PFSK-1 (cell line): Measurements from ENCODE around the gene HAS3.

Source experiments
- FOXP2 ChIP-seq: optimal IDR thresholded peaks from 2 replicates; pipeline ENCODE3; 2011; ENCODE audit warnings: borderline replicate concordance, control low read depth, inconsistent platforms; ENCODE audit not compliant: insufficient read depth; ENCODE audit errors: extremely low read length, extremely low read depth
- POLR2AphosphoS5 ChIP-seq: IDR thresholded peaks from 2 replicates; pipeline ENCODE4 v1.6.1; 2012; ENCODE audit warnings: low read depth, mild to moderate bottlenecking, control low read depth, low read length, moderate library complexity
- SIN3A ChIP-seq: IDR thresholded peaks from 2 replicates; pipeline ENCODE4 v1.6.1; 2012; ENCODE audit warnings: mild to moderate bottlenecking, low read length, moderate library complexity, borderline replicate concordance; ENCODE audit not compliant: insufficient read depth
- TAF1 ChIP-seq: IDR thresholded peaks from 2 replicates; pipeline ENCODE4 v1.6.1; 2012; ENCODE audit warnings: low read length, control low read depth, borderline replicate concordance; ENCODE audit not compliant: insufficient read depth
- TF ChIP-seq, protein P1 (sequence below), 2 experiments: IDR thresholded peaks; 2 replicates each; pipeline versions ENCODE4 v1.6.1 to v1.8.0; 2011 to 2012; ENCODE audit warnings: low read depth in 2 of 2, low read length in 2 of 2, control low read depth in 1 of 2, inconsistent platforms in 1 of 2, mild to moderate bottlenecking in 1 of 2, moderate library complexity in 1 of 2; ENCODE audit not compliant: insufficient read depth in 1 of 2

Gene HAS3

DNA sequence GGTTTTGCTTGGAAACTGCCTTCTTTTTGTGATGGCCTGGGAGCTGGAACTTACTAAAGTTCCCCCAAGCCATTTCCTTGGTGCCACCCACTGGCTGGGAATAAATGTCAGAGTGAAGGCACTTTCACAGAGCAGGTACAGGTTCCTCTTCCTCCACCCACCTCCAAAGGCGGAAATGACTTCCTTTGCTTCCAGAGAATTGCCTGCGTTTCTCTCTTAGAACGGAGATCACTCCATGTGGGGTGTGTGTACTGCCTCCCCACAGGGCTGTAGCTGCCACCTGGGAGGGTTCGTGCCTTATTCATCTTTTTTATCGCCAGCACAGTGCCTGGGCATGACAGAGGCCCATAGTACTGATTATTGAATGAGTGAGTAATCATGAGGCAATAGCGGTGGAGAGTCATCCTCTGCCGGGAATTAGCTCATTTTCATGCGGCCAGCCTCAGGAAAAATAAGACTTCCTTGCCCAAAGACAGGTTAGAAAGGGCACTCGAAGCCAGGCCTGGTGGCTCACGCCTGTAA, 32.2 kb upstream of the HAS3 start:
- TF ChIP-seq, protein P1, sequence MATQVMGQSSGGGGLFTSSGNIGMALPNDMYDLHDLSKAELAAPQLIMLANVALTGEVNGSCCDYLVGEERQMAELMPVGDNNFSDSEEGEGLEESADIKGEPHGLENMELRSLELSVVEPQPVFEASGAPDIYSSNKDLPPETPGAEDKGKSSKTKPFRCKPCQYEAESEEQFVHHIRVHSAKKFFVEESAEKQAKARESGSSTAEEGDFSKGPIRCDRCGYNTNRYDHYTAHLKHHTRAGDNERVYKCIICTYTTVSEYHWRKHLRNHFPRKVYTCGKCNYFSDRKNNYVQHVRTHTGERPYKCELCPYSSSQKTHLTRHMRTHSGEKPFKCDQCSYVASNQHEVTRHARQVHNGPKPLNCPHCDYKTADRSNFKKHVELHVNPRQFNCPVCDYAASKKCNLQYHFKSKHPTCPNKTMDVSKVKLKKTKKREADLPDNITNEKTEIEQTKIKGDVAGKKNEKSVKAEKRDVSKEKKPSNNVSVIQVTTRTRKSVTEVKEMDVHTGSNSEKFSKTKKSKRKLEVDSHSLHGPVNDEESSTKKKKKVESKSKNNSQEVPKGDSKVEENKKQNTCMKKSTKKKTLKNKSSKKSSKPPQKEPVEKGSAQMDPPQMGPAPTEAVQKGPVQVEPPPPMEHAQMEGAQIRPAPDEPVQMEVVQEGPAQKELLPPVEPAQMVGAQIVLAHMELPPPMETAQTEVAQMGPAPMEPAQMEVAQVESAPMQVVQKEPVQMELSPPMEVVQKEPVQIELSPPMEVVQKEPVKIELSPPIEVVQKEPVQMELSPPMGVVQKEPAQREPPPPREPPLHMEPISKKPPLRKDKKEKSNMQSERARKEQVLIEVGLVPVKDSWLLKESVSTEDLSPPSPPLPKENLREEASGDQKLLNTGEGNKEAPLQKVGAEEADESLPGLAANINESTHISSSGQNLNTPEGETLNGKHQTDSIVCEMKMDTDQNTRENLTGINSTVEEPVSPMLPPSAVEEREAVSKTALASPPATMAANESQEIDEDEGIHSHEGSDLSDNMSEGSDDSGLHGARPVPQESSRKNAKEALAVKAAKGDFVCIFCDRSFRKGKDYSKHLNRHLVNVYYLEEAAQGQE (IDR thresholded peaks at IDR 0.05; ENCODE audit: insufficient read depth in 1 of 2, low read depth in 2 of 2, low read length in 2 of 2) = no peak
- TF ChIP-seq POLR2AphosphoS5 (no peak), FOXP2 (no peak), TAF1 (no peak), SIN3A (no peak)

DNA sequence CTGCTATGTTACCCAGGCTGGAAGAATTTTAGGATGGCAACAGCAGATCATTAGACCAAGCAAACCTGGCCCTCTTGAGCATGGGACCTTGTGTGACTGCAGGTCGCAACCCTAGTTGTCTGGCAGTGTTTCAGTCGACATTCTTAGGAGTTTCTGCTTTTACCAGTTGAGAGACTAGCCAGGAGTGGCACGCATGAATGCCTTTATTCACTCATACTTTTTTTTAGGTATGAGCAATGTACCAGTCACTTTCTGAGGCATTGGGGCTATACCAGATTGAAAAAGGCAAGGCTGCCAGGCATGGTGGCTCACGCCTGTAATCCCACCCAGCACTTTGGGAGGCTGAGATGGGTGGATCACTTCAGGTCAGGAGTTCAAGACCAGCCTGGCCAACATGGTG, 28.2 kb upstream of the HAS3 start:
- TF ChIP-seq FOXP2 (no peak), POLR2AphosphoS5 (no peak), SIN3A (no peak), TAF1 (no peak)
- TF ChIP-seq, protein P1 (IDR thresholded peaks at IDR 0.05; ENCODE audit: insufficient read depth in 1 of 2, low read depth in 2 of 2, low read length in 2 of 2) = no peak

DNA sequence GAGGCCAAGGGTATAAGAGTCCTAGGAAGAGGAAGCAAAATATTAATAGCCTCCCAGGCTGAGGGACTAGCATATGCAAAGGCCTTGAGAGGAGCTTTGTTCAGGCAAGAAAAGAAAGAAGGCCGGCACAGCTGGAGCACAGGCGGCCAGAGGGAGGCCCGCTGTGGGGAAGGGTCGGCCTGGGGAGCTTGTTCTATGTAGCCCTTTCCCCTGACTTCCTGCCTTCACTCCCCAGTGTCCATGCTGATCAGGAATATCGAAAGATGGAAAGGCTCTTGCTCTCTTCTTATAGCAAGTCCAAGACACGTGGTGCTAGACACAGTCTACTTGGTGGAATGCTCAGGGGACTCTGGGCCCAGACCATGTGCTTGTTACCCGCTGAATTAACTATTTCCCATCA, 27.4 kb upstream of the HAS3 start:
- TF ChIP-seq FOXP2 (no peak), SIN3A (no peak), TAF1 (no peak), POLR2AphosphoS5 (no peak)
- TF ChIP-seq, protein P1 (IDR thresholded peaks at IDR 0.05; ENCODE audit: insufficient read depth in 1 of 2, low read depth in 2 of 2, low read length in 2 of 2) = no peak

DNA sequence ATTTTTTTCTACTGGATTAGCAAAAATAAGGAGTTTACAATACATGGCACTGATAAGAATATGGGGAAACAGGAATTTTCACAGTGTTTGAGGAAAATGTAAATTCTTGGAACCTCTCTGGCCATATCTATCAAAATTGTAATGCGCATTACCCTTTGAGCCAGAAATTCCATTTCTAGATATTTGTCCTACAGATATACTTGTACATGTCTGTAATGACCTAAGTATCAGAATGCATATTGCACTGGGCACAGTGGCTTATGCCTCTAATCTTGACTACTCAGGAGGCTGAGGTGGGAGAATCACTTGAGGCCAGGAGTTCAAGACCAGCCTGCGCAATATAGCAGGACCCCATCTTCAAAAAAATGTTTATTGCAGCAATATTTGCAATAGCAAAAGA, 25.8 kb upstream of the HAS3 start:
- TF ChIP-seq FOXP2 = no peak
- TF ChIP-seq, protein P1 (IDR thresholded peaks at IDR 0.05; ENCODE audit: insufficient read depth in 1 of 2, low read depth in 2 of 2, low read length in 2 of 2) = no peak
- no peak for TF ChIP-seq SIN3A
- TF ChIP-seq TAF1 = no peak
- no peak for TF ChIP-seq POLR2AphosphoS5
